ENCODE results near the gene CMIP. TPM values are rescaled to one million over a fixed set of nuclear protein-coding genes. Genes with fewer than 3 reads are reported as not detected.
"Not testable (repeated sequence)": the region's sequence is repeated elsewhere in the genome, so short reads cannot be mapped to it uniquely, and the experiment has no call there.

The CMIP gene
- total RNA-seq, 2 experiments from 2014 or later, result 35.0 to 36.6 TPM

- Mint-ChIP-seq H3K36me3 (peaks cover 10% of the 10 kb centered on the region), H3K9me3 (no peaks in the 10 kb centered on the region), H3K27ac (no peak overlapping the region), H3K27me3 (no peaks in the 10 kb centered on the region), H3K4me3 (no peak overlapping the region), H3K4me1 (ENCODE audit: low read depth) (no peaks in the 10 kb centered on the region)
- intact Hi-C loops (cut with micrococcal nuclease), result no loop called here
- DNase-seq, result no peak
- ChIA-PET CTCF (interaction anchor here (0.8 kb wide), 1 partner anchor 17 kb away, joined by 3 read pairs; no protein-coding TSS in a partner anchor), POLR2A (no interaction called here)
Observed at GRCh38 chr16:81679721-81680430, 235.3 kb downstream of the CMIP start.

- Mint-ChIP-seq H3K4me1 (ENCODE audit: low read depth) (no peaks in the 10 kb centered on the region), H3K27ac (no peak overlapping the region), H3K27me3 (no peaks in the 10 kb centered on the region), H3K36me3 (peaks cover 10% of the 10 kb centered on the region), H3K9me3 (no peaks in the 10 kb centered on the region), H3K4me3 (no peak overlapping the region)
- intact Hi-C loops (cut with micrococcal nuclease), result no loop called here
- POLR2A ChIA-PET, result no interaction called here
- no peak for DNase-seq
- CTCF ChIA-PET, result no interaction called here
Observed at GRCh38 chr16:81680444-81681275, 236.1 kb downstream of the CMIP start.

DNA sequence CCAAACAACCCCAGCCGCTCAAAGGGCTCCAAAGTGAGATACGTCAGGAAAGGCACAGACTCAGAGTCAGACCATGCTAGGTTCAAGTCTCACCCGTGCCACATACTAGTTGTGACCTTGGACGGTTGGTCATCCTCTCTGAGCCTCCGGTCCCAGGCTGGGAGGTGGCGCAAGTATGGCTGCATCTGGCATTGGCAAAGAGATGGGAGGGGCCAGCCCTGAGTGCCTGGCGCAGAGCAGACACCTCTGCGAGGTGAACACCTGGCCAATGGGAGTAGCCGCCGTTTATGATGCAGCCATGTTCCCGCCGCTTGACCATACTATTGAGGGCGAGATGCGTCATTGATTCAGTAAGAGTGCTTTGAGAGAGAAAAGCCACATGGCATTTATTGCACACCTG, 236.7 kb downstream of the CMIP start:
- intact Hi-C loops (cut with micrococcal nuclease), result no loop called here
- peaks cover 10% of the 10 kb centered on the region for H3K36me3 Mint-ChIP-seq
- ChIA-PET CTCF (no interaction called here), POLR2A (no interaction called here)
- H3K9me3 Mint-ChIP-seq, result no peaks in the 10 kb centered on the region
- DNase-seq, result no peak
- H3K4me3 Mint-ChIP-seq, result no peak overlapping the region
- no peak overlapping the region for H3K27ac Mint-ChIP-seq
- H3K4me1 Mint-ChIP-seq (ENCODE audit: low read depth), result peaks cover 3% of the 10 kb centered on the region
- no peaks in the 10 kb centered on the region for H3K27me3 Mint-ChIP-seq

DNA sequence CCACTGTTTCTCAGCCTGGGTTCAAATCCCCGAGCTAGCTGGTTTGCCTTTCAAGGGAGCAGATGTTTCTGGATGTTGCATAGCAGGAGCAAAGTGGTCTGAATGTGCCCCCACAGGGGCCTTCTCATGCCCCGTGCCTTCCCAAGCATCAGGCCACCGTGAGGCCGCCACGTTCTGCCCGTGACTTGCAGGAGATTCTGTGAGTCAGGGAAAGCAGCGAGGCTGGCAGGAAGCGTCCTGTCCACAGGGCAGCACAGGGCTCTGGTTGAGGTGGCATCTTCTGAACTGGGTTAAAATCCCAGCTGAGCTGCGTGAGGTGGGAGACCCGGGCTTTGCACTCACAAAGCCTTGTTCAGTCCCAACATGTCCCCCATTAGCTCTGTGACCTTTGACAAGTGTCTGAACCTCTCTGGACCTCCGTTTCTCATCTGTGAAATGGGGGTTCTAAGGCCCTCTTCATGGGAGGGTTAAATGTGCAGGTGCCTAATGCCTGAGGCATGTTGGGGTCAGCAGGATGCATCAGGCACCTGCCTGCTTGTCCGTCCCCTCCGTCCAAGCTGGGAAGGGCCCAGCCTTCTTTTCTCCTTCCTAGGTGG, 239.7 kb downstream of the CMIP start:
- Mint-ChIP-seq H3K27ac (no peak overlapping the region), H3K4me3 (no peak overlapping the region), H3K36me3 (peaks cover 5% of the 10 kb centered on the region), H3K27me3 (no peaks in the 10 kb centered on the region), H3K4me1 (ENCODE audit: low read depth) (peaks cover 3% of the 10 kb centered on the region), H3K9me3 (no peaks in the 10 kb centered on the region)
- DNase-seq, result no peak
- intact Hi-C loops (cut with micrococcal nuclease), result no loop called here
- ChIA-PET CTCF (no interaction called here), POLR2A (no interaction called here)

DNA sequence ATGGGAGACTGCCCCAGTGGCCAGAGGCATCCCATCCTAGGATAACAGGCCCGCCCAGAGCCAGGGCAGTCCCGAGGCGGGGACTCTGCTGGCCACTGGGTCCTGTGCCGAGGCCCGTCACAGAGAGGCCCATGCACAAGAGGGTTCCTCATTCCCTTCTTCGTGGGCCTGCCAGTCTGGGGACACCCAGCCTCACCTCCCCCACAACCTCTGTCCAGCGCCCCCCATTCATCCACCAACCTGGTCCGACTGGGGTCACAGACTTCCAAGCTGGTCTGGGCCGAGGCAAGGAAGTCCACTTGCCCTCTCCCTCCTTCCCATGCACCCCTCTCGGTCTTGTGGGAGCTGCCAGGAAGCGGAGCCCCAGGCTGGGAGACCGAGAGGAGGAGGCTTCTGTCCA, 240.3 kb downstream of the CMIP start:
- ChIA-PET CTCF (no interaction called here), POLR2A (no interaction called here)
- no peak overlapping the region for H3K27ac Mint-ChIP-seq
- H3K27me3 Mint-ChIP-seq, result no peaks in the 10 kb centered on the region
- peaks cover 4% of the 10 kb centered on the region for H3K36me3 Mint-ChIP-seq
- DNase-seq, result no peak
- no peaks in the 10 kb centered on the region for H3K9me3 Mint-ChIP-seq
- H3K4me1 Mint-ChIP-seq (ENCODE audit: low read depth), result peaks cover 3% of the 10 kb centered on the region
- H3K4me3 Mint-ChIP-seq, result no peak overlapping the region
- intact Hi-C loops (cut with micrococcal nuclease), result no loop called here

DNA sequence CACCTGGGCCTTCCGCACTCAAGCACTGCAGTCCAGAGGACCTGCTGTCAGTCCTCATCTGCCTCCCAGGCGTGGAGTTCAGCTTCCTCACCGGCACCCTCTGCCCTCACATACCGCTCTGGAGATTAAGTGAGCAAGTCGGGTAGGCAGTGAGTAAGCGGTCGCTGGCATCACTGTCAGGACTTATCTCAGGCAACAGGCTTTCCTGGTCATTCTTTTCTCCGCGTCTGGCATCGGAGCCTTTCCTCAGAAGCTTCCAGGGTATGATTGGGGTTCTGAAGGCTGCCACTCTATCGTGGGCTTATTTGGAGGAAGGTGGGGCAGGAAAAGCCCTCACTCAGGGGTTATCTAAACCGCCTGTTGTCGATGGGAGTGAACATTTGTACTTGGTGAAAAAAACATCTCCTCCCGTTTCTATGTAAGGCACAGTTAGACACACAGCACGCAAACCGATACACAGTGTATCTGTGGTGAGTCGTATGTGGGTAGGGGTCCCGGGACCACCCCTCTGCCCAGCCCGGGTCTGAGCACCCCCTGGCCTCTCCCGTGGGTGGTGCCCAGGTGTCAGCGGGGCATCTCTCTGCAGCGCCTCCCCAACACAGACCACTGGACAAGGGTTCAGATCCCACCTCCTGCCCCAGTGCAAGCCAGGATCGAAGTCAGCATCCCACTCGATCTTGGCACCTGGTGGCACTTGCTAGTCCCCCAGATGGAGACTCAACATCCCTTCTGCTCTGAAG, 242.0 kb downstream of the CMIP start:
- CTCF ChIA-PET, result interaction anchor here (1.0 kb wide), 1 partner anchor 10 kb away, joined by 3 read pairs; no protein-coding TSS in a partner anchor
- H3K4me1 Mint-ChIP-seq (ENCODE audit: low read depth), result peaks cover 3% of the 10 kb centered on the region
- H3K27ac Mint-ChIP-seq, result no peak overlapping the region

GRCh38 chr16:81687131-81687456, 242.5 kb downstream of the CMIP start:
- ChIA-PET CTCF (interaction anchor here (0.9 kb wide), 1 partner anchor 10 kb away, joined by 5 read pairs; no protein-coding TSS in a partner anchor), POLR2A (no interaction called here)
- Mint-ChIP-seq H3K9me3 (no peaks in the 10 kb centered on the region), H3K4me3 (no peak overlapping the region), H3K27ac (no peak overlapping the region), H3K4me1 (ENCODE audit: low read depth) (peaks cover 3% of the 10 kb centered on the region), H3K36me3 (no peaks in the 10 kb centered on the region), H3K27me3 (no peaks in the 10 kb centered on the region)
- intact Hi-C loops (cut with micrococcal nuclease), result no loop called here
- no peak for DNase-seq

More for the DNA sequence above, 242.0 kb downstream of the CMIP start:
- Mint-ChIP-seq H3K4me3 (no peak overlapping the region), H3K9me3 (no peaks in the 10 kb centered on the region), H3K36me3 (no peaks in the 10 kb centered on the region), H3K27me3 (no peaks in the 10 kb centered on the region)
- POLR2A ChIA-PET, result no interaction called here
- no peak for DNase-seq
- intact Hi-C loops (cut with micrococcal nuclease), result no loop called here

DNA sequence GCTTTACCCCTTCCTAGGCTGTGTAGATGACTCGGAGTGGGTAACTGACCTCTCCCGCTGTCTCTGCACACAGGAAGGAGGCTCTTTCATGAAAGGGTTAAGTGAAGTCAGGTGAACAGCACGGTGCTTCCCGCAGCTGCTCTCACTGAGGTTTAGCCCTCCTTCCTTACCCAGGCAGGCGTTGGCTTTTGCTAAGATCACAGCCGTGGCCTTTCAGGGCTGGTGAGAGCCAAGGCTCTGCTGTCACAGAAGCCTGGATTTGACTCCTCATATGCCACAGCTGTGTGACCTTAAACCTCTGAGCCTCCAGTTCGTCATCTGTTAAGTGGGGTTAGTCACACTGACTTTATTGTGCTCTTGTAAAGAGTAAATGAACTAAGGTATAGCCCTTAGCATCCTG, 243.6 kb downstream of the CMIP start:
- intact Hi-C loops (cut with micrococcal nuclease), result no loop called here
- POLR2A ChIA-PET, result no interaction called here
- Mint-ChIP-seq H3K9me3 (no peaks in the 10 kb centered on the region), H3K27me3 (no peaks in the 10 kb centered on the region), H3K27ac (no peak overlapping the region), H3K4me3 (no peak overlapping the region), H3K4me1 (ENCODE audit: low read depth) (peaks cover 3% of the 10 kb centered on the region), H3K36me3 (peaks cover 4% of the 10 kb centered on the region)
- DNase-seq, result peak; percentile 48
- CTCF ChIA-PET, result interaction anchor here (0.9 kb wide), 1 partner anchor 9 kb away, joined by 5 read pairs; no protein-coding TSS in a partner anchor

DNA sequence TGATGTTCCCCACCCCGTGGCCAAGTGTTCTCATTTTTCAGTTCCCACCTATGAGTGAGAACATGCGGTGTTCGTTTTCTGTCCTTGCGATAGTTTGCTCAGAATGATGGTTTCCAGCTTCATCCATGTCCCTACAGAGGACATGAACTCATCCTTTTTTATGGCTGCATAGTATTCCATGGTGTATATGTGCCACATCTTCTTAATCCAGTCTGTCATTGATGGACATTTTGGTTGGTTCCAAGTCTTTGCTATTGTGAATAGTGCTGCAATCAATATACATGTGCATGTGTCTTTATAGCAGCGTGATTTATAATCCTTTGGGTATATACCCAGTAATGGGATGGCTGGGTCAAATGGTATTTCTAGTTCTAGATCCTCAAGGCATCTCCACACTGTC, 244.2 kb downstream of the CMIP start:
- DNase-seq; H3K27me3 Mint-ChIP-seq; H3K36me3 Mint-ChIP-seq; POLR2A ChIA-PET; H3K4me1 Mint-ChIP-seq (ENCODE audit: low read depth); CTCF ChIA-PET; H3K27ac Mint-ChIP-seq; H3K4me3 Mint-ChIP-seq; intact Hi-C loops (cut with micrococcal nuclease); H3K9me3 Mint-ChIP-seq: not testable (repeated sequence)

- ChIA-PET POLR2A (no interaction called here), CTCF (interaction anchor here (2.1 kb wide), 1 partner anchor 288 kb away, joined by 5 read pairs; no protein-coding TSS in a partner anchor)
- no peak for DNase-seq
- no peaks in the 10 kb centered on the region for H3K4me1 Mint-ChIP-seq (ENCODE audit: low read depth)
- no peaks in the 10 kb centered on the region for H3K9me3 Mint-ChIP-seq
- intact Hi-C loops (cut with micrococcal nuclease), result no loop called here
- peaks cover 9% of the 10 kb centered on the region for H3K36me3 Mint-ChIP-seq
- no peak overlapping the region for H3K4me3 Mint-ChIP-seq
- H3K27ac Mint-ChIP-seq, result no peak overlapping the region
- H3K27me3 Mint-ChIP-seq, result no peaks in the 10 kb centered on the region
Observed at GRCh38 chr16:81692021-81692420, 247.4 kb downstream of the CMIP start.

DNA sequence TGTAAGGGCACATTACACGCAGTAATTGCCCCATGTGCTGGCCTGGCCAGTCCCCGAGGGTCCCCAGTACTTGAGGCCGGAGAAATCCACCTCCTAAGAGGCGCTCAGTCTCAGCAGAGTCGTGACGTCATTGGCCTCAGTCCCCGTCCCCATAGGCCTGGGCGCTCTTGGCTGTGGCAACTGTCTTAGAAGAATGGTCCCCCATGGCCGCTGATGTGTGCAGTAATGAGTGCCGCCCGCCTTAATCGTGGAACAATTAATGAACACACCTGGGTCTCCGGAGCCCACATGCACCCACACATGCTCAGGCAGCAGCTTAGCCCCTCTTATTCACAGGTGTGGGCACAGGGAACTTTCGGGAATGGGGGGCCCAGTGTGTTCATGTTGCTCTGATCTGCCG, 248.0 kb downstream of the CMIP start:
- no peak for DNase-seq
- Mint-ChIP-seq H3K4me1 (ENCODE audit: low read depth) (no peaks in the 10 kb centered on the region), H3K4me3 (no peak overlapping the region), H3K27ac (no peak overlapping the region), H3K36me3 (peaks cover 9% of the 10 kb centered on the region), H3K27me3 (no peaks in the 10 kb centered on the region), H3K9me3 (no peaks in the 10 kb centered on the region)
- CTCF ChIA-PET, result interaction anchor here (2.1 kb wide), 1 partner anchor 288 kb away, joined by 5 read pairs; no protein-coding TSS in a partner anchor
- intact Hi-C loops (cut with micrococcal nuclease), result no loop called here
- POLR2A ChIA-PET, result no interaction called here
